ENCODE results near the gene C2orf92.
"Not testable (repeated sequence)": the region's sequence is repeated elsewhere in the genome, so short reads cannot be mapped to it uniquely, and the experiment has no call there.

Gene C2orf92

DNA sequence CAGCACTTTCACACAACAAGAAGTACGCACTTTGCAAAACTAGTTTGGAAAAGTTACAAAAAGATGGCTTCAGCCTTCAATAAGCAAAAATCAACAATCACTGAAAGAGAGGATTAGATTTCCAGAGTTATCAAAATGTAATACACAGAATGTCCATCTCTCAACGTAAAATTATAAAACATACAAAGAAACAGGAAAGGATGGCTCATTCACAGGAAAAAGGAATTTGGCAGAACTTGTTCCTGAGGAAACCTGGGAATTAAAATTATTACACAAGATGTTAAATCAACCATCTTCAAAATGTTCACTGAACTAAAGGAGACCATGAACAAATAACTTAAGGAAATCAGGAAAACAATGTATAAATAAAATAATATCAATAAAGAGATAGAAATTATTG is 8.0 kb downstream of the C2orf92 start:
- TF ChIP-seq CTCF (IDR thresholded peaks at IDR 0.05; ENCODE audit: low read length, missing control alignments): no peak
- DNase-seq (ENCODE audit: low read depth): peak; percentile 35
- no peak overlapping the region for H3K4me3 ChIP-seq (replicated peaks; ENCODE audit: low read depth, low read length)

DNA sequence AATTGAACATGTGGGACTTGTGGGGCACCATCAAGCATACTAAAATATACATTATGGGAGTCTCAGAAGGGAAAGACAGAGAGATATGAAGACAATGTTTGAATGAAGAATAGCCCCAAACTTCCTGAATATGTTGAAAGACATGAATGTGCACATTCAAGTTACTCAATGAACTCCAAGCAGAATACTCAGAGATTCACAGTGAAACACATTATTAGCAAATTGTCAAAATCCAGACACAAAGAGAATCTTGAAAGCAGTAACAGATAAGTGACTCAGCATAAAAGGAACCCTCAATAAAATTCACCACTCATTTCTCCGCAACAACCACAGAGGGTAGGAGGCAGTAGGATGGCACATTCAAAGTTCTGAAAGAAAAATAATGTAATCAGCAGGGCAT is 8.8 kb downstream of the C2orf92 start:
- TF ChIP-seq CTCF (IDR thresholded peaks at IDR 0.05; ENCODE audit: low read length, missing control alignments): no peak
- H3K4me3 ChIP-seq (replicated peaks; ENCODE audit: low read depth, low read length): no peak overlapping the region
- DNase-seq (ENCODE audit: low read depth): peak; percentile 9

GRCh38 chr2:97687235-97687634 is 17.7 kb downstream of the C2orf92 start:
- H3K4me3 ChIP-seq (replicated peaks; ENCODE audit: low read depth, low read length); DNase-seq (ENCODE audit: low read depth): not testable (repeated sequence)

GRCh38 chr2:97688062-97688827 is 18.7 kb downstream of the C2orf92 start:
- TF ChIP-seq CTCF (IDR thresholded peaks at IDR 0.05; ENCODE audit: low read length, missing control alignments): no peak
- H3K4me3 ChIP-seq (replicated peaks; ENCODE audit: low read depth, low read length): no peak overlapping the region
- DNase-seq (ENCODE audit: low read depth): no peak

- no peak for DNase-seq (ENCODE audit: low read depth)
- no peak overlapping the region for H3K4me3 ChIP-seq (replicated peaks; ENCODE audit: low read depth, low read length)
- no peak for TF ChIP-seq CTCF (IDR thresholded peaks at IDR 0.05; ENCODE audit: low read length, missing control alignments)
Observed at GRCh38 chr2:97691166-97691565, 21.7 kb downstream of the C2orf92 start.

- no peak for TF ChIP-seq CTCF (IDR thresholded peaks at IDR 0.05; ENCODE audit: low read length, missing control alignments)
- no peak overlapping the region for H3K4me3 ChIP-seq (replicated peaks; ENCODE audit: low read depth, low read length)
- peak; percentile 29 for DNase-seq (ENCODE audit: low read depth)
Observed at GRCh38 chr2:97693476-97693875, 24.0 kb downstream of the C2orf92 start.

GRCh38 chr2:97695744-97696143 is 26.2 kb downstream of the C2orf92 start:
- no peak for TF ChIP-seq CTCF (IDR thresholded peaks at IDR 0.05; ENCODE audit: low read length, missing control alignments)
- H3K4me3 ChIP-seq (replicated peaks; ENCODE audit: low read depth, low read length): no peak overlapping the region
- DNase-seq (ENCODE audit: low read depth): no peak
